KMS-11 (cell line): Measurements from ENCODE around the gene TMEM33.
A peak's percentile ranks its signal among the peaks of the same experiment; 100 is the strongest.

Source experiments
- H2AFZ ChIP-seq: fragments of 200-600 bp; sonication (generic); 2 replicates; pipeline ENCODE4 v1.6.1; 2016; ENCODE audit warnings: antibody characterized with exemption, mixed run types, low read depth
- H3K27ac ChIP-seq: fragments of 200-600 bp; sonication (generic); 2 replicates; pipeline ENCODE4 v1.6.1; 2016; ENCODE audit warnings: mild to moderate bottlenecking, mixed run types
- H3K27me3 ChIP-seq: fragments of 200-600 bp; sonication (generic); 2 replicates; pipeline ENCODE4 v1.6.1; 2017; ENCODE audit warnings: mild to moderate bottlenecking, low read depth, mixed run types, moderate library complexity; ENCODE audit not compliant: insufficient read depth
- H3K36me3 ChIP-seq: fragments of 200-600 bp; sonication (generic); 2 replicates; pipeline ENCODE4 v1.6.1; 2017; ENCODE audit warnings: mild to moderate bottlenecking, mixed run types; ENCODE audit not compliant: insufficient read depth
- H3K4me1 ChIP-seq: fragments of 200-600 bp; sonication (generic); 2 replicates; pipeline ENCODE4 v1.6.1; 2016; ENCODE audit warnings: mild to moderate bottlenecking, low read depth, mixed run types; ENCODE audit not compliant: poor library complexity, severe bottlenecking
- H3K4me2 ChIP-seq: fragments of 200-600 bp; sonication (generic); 2 replicates; pipeline ENCODE4 v1.7.0; 2016; ENCODE audit warnings: mild to moderate bottlenecking, mixed run types
- H3K4me3 ChIP-seq: fragments of 200-600 bp; sonication (generic); IDR thresholded peaks from 2 replicates; pipeline ENCODE4 v1.6.1; 2017; ENCODE audit warnings: low read depth, low read length, mixed read lengths; ENCODE audit not compliant: insufficient read depth
- H3K79me2 ChIP-seq: fragments of 200-600 bp; sonication (generic); 2 replicates; pipeline ENCODE4 v1.6.1; 2016; ENCODE audit warnings: low read depth, mixed run types; ENCODE audit not compliant: insufficient read depth
- H3K9ac ChIP-seq: fragments of 200-600 bp; sonication (generic); 2 replicates; pipeline ENCODE4 v1.6.1; 2016; ENCODE audit warnings: mild to moderate bottlenecking, mixed run types
- H4K20me1 ChIP-seq: fragments of 200-600 bp; sonication (generic); 2 replicates; pipeline ENCODE4 v1.6.1; 2016; ENCODE audit warnings: mild to moderate bottlenecking, mixed run types; ENCODE audit not compliant: insufficient read depth
- CTCF ChIP-seq: fragments of 200-600 bp; sonication (generic); conservative IDR thresholded peaks from 2 replicates; pipeline ENCODE4 v1.6.1; 2017; ENCODE audit warnings: low read depth, mild to moderate bottlenecking, antibody characterized with exemption, low read length, moderate library complexity, mixed read lengths

TMEM33 gene

GRCh38 chr4:41934514-41934900, 722 bp upstream of the TMEM33 start:
- Histone ChIP-seq H3K36me3 (no peaks in the 10 kb centered on the region), H3K27ac (no peak overlapping the region), H3K79me2 (peaks cover 29% of the 10 kb centered on the region), H3K4me1 (peaks cover 29% of the 10 kb centered on the region), H3K9ac (no peak overlapping the region), H3K4me2 (peak overlapping the region; percentile 41; the same call in 1 of the 2 replicates), H3K27me3 (no peaks in the 10 kb centered on the region), H4K20me1 (no peaks in the 10 kb centered on the region), H2AFZ (peak overlapping the region; percentile 69), H3K4me3 (no peak overlapping the region)
- TF ChIP-seq CTCF = no peak

GRCh38 chr4:41935652-41936021, 408 bp downstream of the TMEM33 start:
- H3K79me2 ChIP-seq = peaks cover 29% of the 10 kb centered on the region
- no peak overlapping the region for H3K4me3 ChIP-seq
- no peaks in the 10 kb centered on the region for H4K20me1 ChIP-seq
- no peaks in the 10 kb centered on the region for H3K36me3 ChIP-seq
- peak overlapping the region; percentile 77 for H3K9ac ChIP-seq
- no peak for TF ChIP-seq CTCF
- peaks cover 29% of the 10 kb centered on the region for H3K4me1 ChIP-seq
- peak overlapping the region; percentile 69; the same call in 1 of the 2 replicates for H2AFZ ChIP-seq
- peak overlapping the region; percentile 88 for H3K4me2 ChIP-seq
- peak overlapping the region; percentile 68 for H3K27ac ChIP-seq
- H3K27me3 ChIP-seq = no peaks in the 10 kb centered on the region

GRCh38 chr4:41939016-41939626, 3.9 kb downstream of the TMEM33 start:
- no peak overlapping the region for H2AFZ ChIP-seq
- no peak for TF ChIP-seq CTCF
- no peak overlapping the region for H3K4me2 ChIP-seq
- no peaks in the 10 kb centered on the region for H4K20me1 ChIP-seq
- no peak overlapping the region for H3K9ac ChIP-seq
- no peaks in the 10 kb centered on the region for H3K27me3 ChIP-seq
- peaks cover 29% of the 10 kb centered on the region for H3K4me1 ChIP-seq
- H3K4me3 ChIP-seq = no peak overlapping the region
- H3K36me3 ChIP-seq = no peaks in the 10 kb centered on the region
- H3K79me2 ChIP-seq = peaks cover 29% of the 10 kb centered on the region
- H3K27ac ChIP-seq = no peak overlapping the region

GRCh38 chr4:41940834-41941233, 5.6 kb downstream of the TMEM33 start:
- Histone ChIP-seq H3K36me3 (no peaks in the 10 kb centered on the region), H3K27me3 (no peaks in the 10 kb centered on the region), H3K4me2 (no peak overlapping the region), H4K20me1 (no peaks in the 10 kb centered on the region), H3K27ac (no peak overlapping the region), H3K4me1 (peaks cover 28% of the 10 kb centered on the region), H2AFZ (no peak overlapping the region), H3K4me3 (no peak overlapping the region), H3K79me2 (peaks cover 20% of the 10 kb centered on the region), H3K9ac (no peak overlapping the region)
- no peak for TF ChIP-seq CTCF
